NCI-H146 treated with DMSO at 0.1 percent for 48 hours (cell line): Measurements from ENCODE around the gene RAB22A.
A peak's percentile ranks its signal among the peaks of the same experiment; 100 is the strongest.

ENCODE experiments used
- DNase-seq: peaks from one replicate; lab custom pipeline; 2025; ENCODE audit not compliant: unreplicated experiment; lab: John Stamatoyannopoulos, UW

RAB22A gene

DNA sequence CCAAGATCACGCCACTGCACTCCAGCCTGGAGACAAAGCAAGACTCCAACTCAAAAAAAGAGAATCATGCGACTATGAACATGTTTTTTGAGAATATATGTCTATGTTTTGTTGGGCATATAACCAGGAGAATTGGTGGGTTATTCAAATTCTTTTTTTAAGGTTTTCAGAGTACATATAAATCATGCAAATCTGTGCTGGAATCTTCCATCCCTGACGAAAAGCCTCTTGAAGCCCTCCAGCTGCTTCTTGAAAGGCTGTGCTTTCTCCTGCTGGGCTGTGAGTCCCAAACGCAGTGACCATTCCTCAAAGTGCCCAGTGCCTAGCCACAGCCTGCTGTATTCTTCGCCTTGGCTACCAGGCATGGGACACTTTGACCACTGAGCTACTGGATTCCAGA is 9.2 kb upstream of the RAB22A start:
- DNase-seq, result no peak

GRCh38 chr20:58303547-58303946 is 6.0 kb upstream of the RAB22A start:
- no peak for DNase-seq

DNA sequence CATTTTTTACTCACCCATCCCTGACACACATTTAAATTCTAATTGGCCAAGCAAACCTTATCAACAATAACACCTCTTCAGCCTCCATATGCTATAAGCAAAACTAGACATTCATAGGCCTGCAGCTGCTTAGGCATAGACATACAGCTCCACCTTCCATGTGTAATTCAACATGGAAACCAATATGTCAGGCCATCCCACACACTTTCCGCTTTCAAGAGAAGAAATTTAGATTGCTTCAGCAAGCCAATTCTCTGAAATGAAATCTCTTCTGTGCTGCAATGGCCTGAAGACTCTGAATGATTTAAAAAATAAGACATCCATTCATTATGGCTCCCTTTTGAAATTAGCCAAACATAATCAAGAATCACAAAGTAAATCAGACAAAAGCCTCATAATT is 4.5 kb upstream of the RAB22A start:
- DNase-seq, result no peak

GRCh38 chr20:58306421-58307261 is 2.9 kb upstream of the RAB22A start:
- no peak for DNase-seq

DNA sequence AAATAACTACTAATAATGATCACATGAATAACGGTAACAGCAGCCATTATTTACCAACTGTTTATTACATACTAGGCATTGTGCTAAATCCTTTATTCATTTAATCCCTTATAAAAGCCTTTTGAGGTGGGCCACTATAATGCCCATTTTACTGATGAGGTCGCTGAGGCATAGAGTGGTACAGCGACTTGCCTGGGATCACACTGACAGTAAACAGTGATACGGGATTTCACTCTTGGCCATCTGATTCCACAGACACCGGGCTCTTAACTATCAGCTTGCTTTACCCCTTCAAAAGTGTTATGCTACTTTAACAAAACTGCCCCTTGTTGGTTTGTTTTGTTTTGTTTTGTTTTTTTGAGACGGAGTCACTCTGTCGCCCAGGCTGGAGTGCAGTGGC is 2.2 kb upstream of the RAB22A start:
- DNase-seq, result no peak

DNA sequence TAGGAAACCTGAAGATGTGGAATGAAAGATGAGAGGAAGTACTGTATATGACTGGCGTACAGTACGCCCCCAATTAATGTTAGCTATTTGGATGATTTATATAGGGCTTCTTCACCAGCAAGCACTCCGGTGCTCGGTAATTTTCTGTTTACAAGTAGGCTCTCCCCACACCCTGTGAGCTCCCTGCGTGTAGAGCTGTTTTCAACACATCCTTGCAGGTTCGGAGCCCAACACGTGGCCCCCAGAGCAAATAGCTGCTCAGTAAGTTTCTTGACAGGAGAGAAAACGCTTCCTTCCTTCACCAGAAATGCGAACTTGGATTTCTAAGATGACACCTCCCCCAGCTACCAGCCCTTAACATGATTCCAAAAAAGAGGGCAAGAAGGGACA is 1.2 kb upstream of the RAB22A start:
- no peak for DNase-seq

DNA sequence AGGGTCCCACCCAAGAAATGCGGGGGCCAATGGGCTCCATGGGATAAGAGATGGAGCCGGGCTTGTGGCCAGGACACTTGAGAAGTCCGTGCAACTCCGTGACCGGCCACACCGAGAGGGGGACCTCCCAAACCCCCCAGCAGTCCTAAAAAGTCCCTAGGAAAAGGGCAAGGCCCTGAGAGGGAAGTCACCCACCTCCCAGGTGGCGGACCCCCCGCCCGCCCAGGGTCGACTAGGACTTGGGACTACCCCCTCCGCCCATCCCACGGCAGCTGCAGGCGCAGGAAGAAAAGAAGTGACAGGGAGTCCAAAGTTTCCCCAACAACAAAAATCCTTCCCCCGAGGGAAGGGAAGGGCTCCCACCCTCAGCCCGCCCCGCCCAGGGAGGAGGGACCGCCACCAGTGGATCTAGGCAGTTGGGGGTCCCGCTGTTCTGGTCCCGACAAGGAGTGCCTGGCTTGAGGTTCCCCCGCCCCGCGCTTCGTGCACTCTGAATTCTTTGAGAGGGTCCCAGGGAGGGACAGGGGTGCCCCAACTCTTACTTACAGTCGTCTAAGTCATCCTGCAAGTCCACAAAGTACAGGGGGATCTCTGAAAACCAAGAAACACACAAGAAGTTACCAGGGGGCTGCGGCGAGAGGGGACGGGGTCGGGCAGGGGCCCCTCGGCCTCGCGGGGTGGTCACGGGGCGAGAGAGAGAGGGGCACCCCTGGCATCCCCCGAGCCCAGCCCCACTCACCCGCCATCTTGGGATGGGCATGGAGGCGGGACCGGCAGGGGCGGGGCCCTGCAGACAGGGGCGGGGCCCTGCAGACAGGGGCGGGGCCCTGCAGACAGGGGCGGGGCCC is 611 bp upstream of the RAB22A start:
- peak; percentile 18 for DNase-seq

DNA sequence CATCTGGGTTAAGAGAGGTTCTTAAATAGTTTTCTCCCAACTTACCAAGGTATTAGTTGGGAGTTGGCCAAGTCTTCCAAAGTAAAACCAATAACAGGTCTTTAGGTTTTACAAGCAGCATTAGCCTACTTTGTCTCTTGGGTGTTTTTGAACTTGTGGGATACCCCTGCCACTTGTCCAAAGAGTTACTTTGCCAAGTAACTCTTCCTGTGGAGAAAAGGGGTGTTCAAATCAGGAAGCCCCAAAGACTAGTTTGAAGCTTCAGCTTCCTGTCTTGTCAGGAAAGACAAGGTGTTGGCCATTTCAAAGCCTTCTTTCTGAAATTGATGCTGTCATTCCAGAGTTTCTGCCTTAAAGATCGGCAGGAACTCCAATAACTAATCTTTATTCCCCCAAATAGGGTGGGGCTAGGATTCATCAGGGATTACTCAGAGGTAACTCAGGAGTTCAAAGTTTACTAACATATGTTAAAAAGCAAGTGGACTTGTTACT is 822 bp downstream of the RAB22A start:
- DNase-seq, result no peak

GRCh38 chr20:58312836-58313235 is 3.3 kb downstream of the RAB22A start:
- DNase-seq, result no peak

DNA sequence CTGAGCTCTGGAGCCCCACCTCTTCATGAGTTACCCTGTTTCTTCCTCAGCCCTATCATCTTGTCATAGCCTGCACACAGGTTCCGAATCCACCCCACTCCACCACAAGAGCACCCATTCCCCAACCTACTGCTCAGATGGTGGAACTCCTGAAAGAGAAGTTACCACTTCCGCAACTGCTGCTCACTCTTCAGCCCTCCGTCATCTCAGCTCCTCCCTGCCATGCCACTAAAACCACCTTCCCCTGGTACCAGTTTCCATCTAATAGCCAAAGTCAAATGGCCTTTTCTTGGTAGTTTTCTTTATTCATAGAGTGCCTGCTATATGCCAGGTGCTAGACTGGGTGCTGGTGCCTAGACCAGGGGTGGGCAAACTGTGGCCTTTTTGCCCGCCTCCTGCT is 3.9 kb downstream of the RAB22A start:
- no peak for DNase-seq

GRCh38 chr20:58321205-58321604 is 11.7 kb downstream of the RAB22A start:
- no peak for DNase-seq

- no peak for DNase-seq
Measured at GRCh38 chr20:58322083-58322482, 12.6 kb downstream of the RAB22A start.

- DNase-seq, result no peak
Measured at GRCh38 chr20:58325912-58326311, 16.4 kb downstream of the RAB22A start.

GRCh38 chr20:58327211-58327610 is 17.7 kb downstream of the RAB22A start:
- DNase-seq, result no peak

DNA sequence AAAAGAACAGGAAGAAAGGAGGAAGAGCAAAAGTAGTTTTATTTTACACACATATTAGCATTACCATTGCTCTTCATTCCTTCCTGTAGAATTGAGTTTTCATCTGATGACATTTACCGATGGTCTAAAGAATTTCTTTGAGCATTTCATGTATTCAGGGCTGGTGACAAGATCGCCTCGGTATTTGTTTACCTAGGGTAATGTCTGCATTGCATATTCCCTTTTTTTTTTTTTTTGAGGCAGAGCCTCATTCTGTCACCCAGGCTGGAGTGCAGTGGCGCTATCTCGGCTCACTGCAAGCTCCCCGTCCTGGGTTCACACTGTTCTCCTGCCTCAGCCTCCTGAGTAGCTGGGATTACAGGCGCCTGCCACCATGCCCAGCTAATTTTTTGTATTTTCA is 19.3 kb downstream of the RAB22A start:
- no peak for DNase-seq

DNA sequence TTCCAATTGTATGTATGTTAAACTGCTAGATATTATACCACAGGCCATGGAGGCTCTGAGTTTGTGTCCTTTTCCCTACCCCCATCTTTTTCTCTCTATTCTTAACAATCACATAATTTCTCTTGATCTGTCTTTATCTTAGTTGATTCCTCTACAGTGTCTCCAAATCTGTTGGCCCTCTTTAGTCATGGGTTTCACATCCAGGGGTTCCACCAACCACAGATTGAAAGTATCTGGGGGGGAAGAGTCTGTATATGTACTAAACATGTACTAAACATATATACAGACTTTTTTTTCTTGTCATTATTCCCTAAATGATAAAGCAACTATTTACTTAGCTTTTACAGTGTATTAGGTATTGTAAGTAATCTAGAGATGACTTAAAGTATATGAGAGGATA is 20.2 kb downstream of the RAB22A start:
- DNase-seq, result no peak

DNA sequence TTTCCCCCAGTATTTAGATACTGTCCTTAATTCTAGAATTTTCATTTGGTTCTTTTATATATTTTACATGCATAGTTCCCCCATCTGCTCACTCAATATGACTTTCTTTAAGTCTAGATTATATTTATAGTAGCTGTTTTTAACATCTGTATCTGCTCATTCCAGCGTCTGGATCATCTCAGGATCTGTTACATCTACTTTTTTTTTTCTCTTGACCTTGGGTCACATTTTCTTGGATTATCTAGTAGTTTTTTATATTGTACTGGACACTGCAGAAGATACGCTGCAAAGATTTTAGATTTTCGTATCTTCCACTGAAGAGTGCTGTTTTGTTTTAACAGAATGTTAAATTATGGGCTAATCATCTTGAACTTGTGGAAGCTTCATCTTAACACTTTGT is 20.7 kb downstream of the RAB22A start:
- DNase-seq, result no peak

DNA sequence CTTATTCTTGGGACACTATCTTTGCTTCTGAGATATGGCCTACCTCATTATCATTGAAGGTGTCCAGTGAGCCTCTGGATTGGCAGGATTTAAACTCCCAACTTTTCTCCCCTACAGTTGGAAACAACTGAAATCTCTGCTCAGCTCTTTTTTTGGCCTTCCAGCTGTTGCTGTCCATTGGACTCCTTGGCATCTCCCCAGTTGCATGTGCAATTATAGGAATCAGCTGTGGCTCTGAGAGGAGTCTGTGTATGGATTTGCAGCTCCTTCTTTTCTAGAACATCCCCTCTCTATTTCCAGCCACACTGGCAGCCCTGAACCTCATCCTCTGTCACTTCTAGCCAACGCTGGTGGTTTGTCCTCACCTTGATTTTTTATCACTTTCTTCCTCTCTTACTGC is 21.2 kb downstream of the RAB22A start:
- DNase-seq, result no peak

DNA sequence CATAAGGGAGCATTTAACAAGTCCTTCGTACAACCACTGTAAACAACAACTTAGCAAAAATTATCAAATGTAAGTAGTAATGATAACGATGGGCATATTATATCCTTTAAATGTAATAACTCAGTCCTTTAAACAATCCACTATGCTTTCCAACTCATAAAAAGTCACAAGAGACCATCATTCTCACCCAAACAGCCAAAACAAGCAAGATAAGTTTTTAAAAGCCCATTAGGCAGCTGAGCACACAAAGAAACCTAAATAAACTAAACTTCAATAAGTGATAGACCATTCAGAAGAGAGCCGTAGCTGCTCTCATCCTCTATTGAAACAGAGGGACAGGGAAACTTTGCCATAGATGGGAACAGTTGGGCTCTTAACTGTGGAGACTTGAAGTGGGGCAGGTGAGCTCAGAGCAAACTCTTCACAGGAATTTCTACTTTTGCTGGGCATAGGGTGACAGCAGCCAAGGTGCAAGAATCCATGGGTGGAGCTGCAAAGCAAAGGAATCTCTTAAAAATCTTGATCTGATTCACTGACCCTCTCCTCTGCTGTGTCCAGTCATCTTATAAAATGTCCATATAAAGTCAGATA is 22.5 kb downstream of the RAB22A start:
- no peak for DNase-seq

GRCh38 chr20:58339741-58340140 is 30.2 kb downstream of the RAB22A start:
- DNase-seq, result no peak

GRCh38 chr20:58340151-58340550 is 30.6 kb downstream of the RAB22A start:
- no peak for DNase-seq

DNA sequence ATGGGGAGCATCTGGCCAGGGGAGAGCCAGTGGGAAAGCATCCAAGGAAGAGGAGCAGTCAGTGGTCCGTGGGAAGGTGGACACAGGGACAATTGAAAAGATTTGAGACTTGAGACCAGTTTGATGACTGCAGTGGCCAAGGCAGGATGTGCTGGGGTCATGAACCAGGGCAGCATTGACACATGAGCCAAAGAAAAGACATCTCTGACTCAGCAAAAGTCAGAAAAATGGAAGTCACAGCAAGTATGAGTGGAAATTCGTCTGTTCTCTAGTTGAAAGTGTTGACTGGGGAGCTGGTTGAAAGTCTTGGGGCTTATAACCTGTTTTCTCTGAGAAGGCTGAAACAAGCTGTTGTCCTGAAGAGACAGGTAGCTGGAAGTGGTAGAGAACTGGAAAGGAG is 31.3 kb downstream of the RAB22A start:
- DNase-seq, result no peak
